K562 (cell line): ENCODE results near the gene IGSF3. TPM values are rescaled to one million over a fixed set of nuclear protein-coding genes. Genes with fewer than 3 reads are reported as not detected.
A peak's percentile ranks its signal among the peaks of the same experiment; 100 is the strongest.

Source experiments
- ARID3A ChIP-seq: IDR thresholded peaks from 2 replicates; pipeline ENCODE4 v1.6.1; 2012; ENCODE audit warnings: low read depth, low read length, improper control_type of control experiment, borderline replicate concordance
- CTBP1 ChIP-seq: fragments of 450-650 bp; IDR thresholded peaks from 2 replicates; pipeline ENCODE4 v1.6.1; 2016; ENCODE audit warnings: borderline replicate concordance
- ELF4 ChIP-seq: fragments of 450-650 bp; formaldehyde crosslinking; IDR thresholded peaks from 2 replicates; pipeline ENCODE4 v1.4.0; 2022; ENCODE audit warnings: missing genetic modification characterization
- FOSL1 ChIP-seq: fragments of 200-800 bp; sonication (Bioruptor generic); conservative IDR thresholded peaks from 2 replicates; pipeline ENCODE4 v1.6.1; 2016; ENCODE audit warnings: missing genetic modification characterization, missing compliant biosample characterization
- GABPA ChIP-seq: fragments of 200-800 bp; sonication (Bioruptor generic); conservative IDR thresholded peaks from 2 replicates; pipeline ENCODE4 v1.6.1; 2016; ENCODE audit warnings: low read depth, missing genetic modification characterization, missing compliant biosample characterization
- JUNB ChIP-seq: fragments of 450-650 bp; formaldehyde crosslinking; conservative IDR thresholded peaks from 2 replicates; pipeline ENCODE4 v1.4.0; 2020; ENCODE audit warnings: mild to moderate bottlenecking
- MXI1 ChIP-seq: IDR thresholded peaks from 2 replicates; pipeline ENCODE4 v1.6.1; 2011; ENCODE audit warnings: low read depth, mild to moderate bottlenecking, improper control_type of control experiment, low read length
- NCOA6 ChIP-seq: fragments of 450-650 bp; IDR thresholded peaks from 2 replicates; pipeline ENCODE4 v1.6.1; 2017; ENCODE audit warnings: mild to moderate bottlenecking
- NFATC3 ChIP-seq: fragments of 450-650 bp; IDR thresholded peaks from 2 replicates; pipeline ENCODE4 v1.6.1; 2017; ENCODE audit warnings: mild to moderate bottlenecking
- PPARD ChIP-seq: fragments of 250-450 bp; sonication (Bioruptor Pico); IDR thresholded peaks from 2 replicates; pipeline ENCODE4 v1.8.0; 2022; ENCODE audit warnings: inconsistent platforms, mild to moderate bottlenecking, moderate library complexity
- RBBP5 ChIP-seq: fragments of 200-600 bp; sonication (generic); IDR thresholded peaks from 2 replicates; pipeline ENCODE4 v1.6.1; 2012; ENCODE audit warnings: borderline replicate concordance, mild to moderate bottlenecking, low read length, control low read depth, inconsistent platforms; ENCODE audit not compliant: insufficient read depth, poor library complexity, severe bottlenecking
- SUPT5H ChIP-seq: fragments of 450-650 bp; IDR thresholded peaks from 2 replicates; pipeline ENCODE4 v1.6.1; 2016
- TEAD1 ChIP-seq, 2 experiments: fragments of 450-650 bp in 1 of 2; sonication (generic) in 1 of 2; formaldehyde crosslinking; IDR thresholded peaks; 2 replicates each; pipeline versions ENCODE4 v1.4.0 to v1.8.0; 2020 to 2022; ENCODE audit warnings: mild to moderate bottlenecking in 2 of 2, missing genetic modification reagents in 1 of 2
- TFE3 ChIP-seq: fragments of 450-650 bp; formaldehyde crosslinking; IDR thresholded peaks from 2 replicates; pipeline ENCODE4 v1.4.0; 2020; ENCODE audit warnings: mild to moderate bottlenecking, mixed read lengths
- THAP12 ChIP-seq: fragments of 250-450 bp; sonication (Bioruptor Pico); IDR thresholded peaks from 2 replicates; pipeline ENCODE4 v1.9.0; 2021; ENCODE audit warnings: mild to moderate bottlenecking, inconsistent platforms
- THRB ChIP-seq: fragments of 450-650 bp; formaldehyde crosslinking; conservative IDR thresholded peaks from 2 replicates; pipeline ENCODE4 v1.4.0; 2022; ENCODE audit warnings: mild to moderate bottlenecking, missing genetic modification characterization
- ZKSCAN3 ChIP-seq: fragments of 250-450 bp; sonication (Bioruptor Pico); IDR thresholded peaks from 2 replicates; pipeline ENCODE4 v1.4.0; 2020
- ZNF121 ChIP-seq: sonication (generic); formaldehyde crosslinking; conservative IDR thresholded peaks from 2 replicates; pipeline ENCODE4 v1.8.0; 2022; ENCODE audit warnings: missing genetic modification reagents
- ZNF184 ChIP-seq: sonication (generic); formaldehyde crosslinking; IDR thresholded peaks from 2 replicates; pipeline ENCODE4 v1.5.0; 2020; ENCODE audit warnings: missing genetic modification reagents
- ZNF217 ChIP-seq: sonication (generic); formaldehyde crosslinking; IDR thresholded peaks from 2 replicates; pipeline ENCODE4 v1.8.0; 2022; ENCODE audit warnings: mild to moderate bottlenecking, missing genetic modification reagents
- ZNF512 ChIP-seq: IDR thresholded peaks from 2 replicates; pipeline ENCODE4 v1.6.1; 2016; ENCODE audit warnings: missing genetic modification characterization, missing compliant biosample characterization
- polyA plus RNA-seq, 8 experiments: library from polyadenylated mRNA; depleted of rRNA in 4 of 8; stranded (reverse) in 5 of 8; unstranded in 3 of 8; fragments of >200 nt; fragmentation: Nextera tagmentation in 2 of 8; fragmentation: Illumina TruSeq in 1 of 8; extraction: Ambion mirVana in 2 of 8; extraction: Trizol in 1 of 8; gene quantifications; 2 replicates each; pipeline versions ENCODE4 v1.2.1 to v1.2.3, GENCODE V29; 2011 to 2014; ENCODE audit warnings: inconsistent platforms in 1 of 8, missing spikeins in 1 of 8
- total RNA-seq, 7 experiments: library from RNA; depleted of rRNA in 6 of 7; stranded (reverse); fragments of >200 nt in 6 of 7; fragmentation: Illumina TruSeq in 2 of 7; extraction: Trizol in 2 of 7; gene quantifications; 2 replicates each; pipeline versions ENCODE4 v1.2.1 to v1.2.3, GENCODE V29; 2011 to 2021; ENCODE audit warnings: low replicate concordance in 1 of 7

Gene IGSF3
- total and polyA plus RNA-seq, 9 of the 15 experiments (the other 6 are each of a cell fraction or from before 2014, with no cell fraction given) = 1.1 to 15.0 (median 8.3) TPM

- TF ChIP-seq TEAD1 (CRISPR knock-in tag; IDR thresholded peaks at IDR 0.05) (no peak), RBBP5 (no peak), THRB (0 out of 2 replicates have a peak, but pooled peaks have one; percentile 11), SUPT5H (no peak), ZNF512 (peak; percentile 77), FOSL1 (no peak), NCOA6 (no peak), GABPA (tag) (no peak), ELF4 (CRISPR knock-in tag) (0 out of 2 replicates have a peak, but pooled peaks have one; percentile 64), TFE3 (CRISPR knock-in tag) (no peak), ZNF121 (CRISPR knock-in tag) (no peak), PPARD (CRISPR knock-in tag) (no peak), ARID3A (no peak), NFATC3 (no peak), ZNF217 (CRISPR knock-in tag) (no peak), ZKSCAN3 (no peak), ZNF184 (CRISPR knock-in tag) (no peak), THAP12 (CRISPR knock-in tag) (no peak), JUNB (no peak), CTBP1 (no peak), MXI1 (no peak)
These were observed 3.7 kb upstream of the IGSF3 start (continued) for GRCh38 chr1:116671072-116671760.
